HepG2 (cell line): ENCODE data around the gene NFKB2. TPM values are rescaled to one million over a fixed set of nuclear protein-coding genes. Genes with fewer than 3 reads are reported as not detected.
A peak's percentile ranks its signal among the peaks of the same experiment; 100 is the strongest.

Experiments
- ATF1 ChIP-seq: IDR thresholded peaks from 2 replicates; pipeline ENCODE4 v1.6.1; 2016; ENCODE audit warnings: mild to moderate bottlenecking, control low read depth
- BORCS8-MEF2B ChIP-seq: sonication (generic); formaldehyde crosslinking; IDR thresholded peaks from 2 replicates; pipeline ENCODE4 v1.8.0; 2022; ENCODE audit warnings: mild to moderate bottlenecking, missing genetic modification reagents
- CBX1 ChIP-seq: IDR thresholded peaks from one replicate; pipeline ENCODE4 v1.6.1; 2016; ENCODE audit warnings: antibody characterized with exemption, low read depth
- CBX2 ChIP-seq, 2 experiments: fragments of 200-600 bp in 1 of 2; sonication (generic); formaldehyde crosslinking in 1 of 2; IDR thresholded peaks; 2 replicates each; pipeline versions ENCODE4 v1.7.0 to v1.8.1; 2018 to 2022; ENCODE audit warnings: low read depth in 2 of 2, low read length in 1 of 2, mild to moderate bottlenecking in 1 of 2, missing genetic modification reagents in 1 of 2
- EZH2 ChIP-seq: conservative IDR thresholded peaks from 2 replicates; pipeline ENCODE4 v1.6.1; 2012; ENCODE audit warnings: mild to moderate bottlenecking, low read depth, low read length, moderate library complexity
- GLI4 ChIP-seq: sonication (generic); formaldehyde crosslinking; IDR thresholded peaks from 2 replicates; pipeline ENCODE4 v1.5.1; 2020; ENCODE audit warnings: missing genetic modification reagents, mild to moderate bottlenecking, moderate library complexity, borderline replicate concordance
- ISL2 ChIP-seq: sonication (generic); formaldehyde crosslinking; IDR thresholded peaks from 2 replicates; pipeline ENCODE4 v1.5.0; 2020; ENCODE audit warnings: missing genetic modification reagents
- NFKBIZ ChIP-seq: IDR thresholded peaks from 2 replicates; pipeline ENCODE4 v1.6.1; 2018; ENCODE audit warnings: missing genetic modification reagents, missing compliant biosample characterization
- SNAPC2 ChIP-seq: sonication (generic); formaldehyde crosslinking; IDR thresholded peaks from 2 replicates; pipeline ENCODE4 v1.8.1; 2022; ENCODE audit warnings: mild to moderate bottlenecking, missing genetic modification reagents
- SRSF1 ChIP-seq: fragments of 200-400 bp; formaldehyde crosslinking; optimal IDR thresholded peaks from 2 replicates; pipeline ENCODE3; 2017; ENCODE audit warnings: mild to moderate bottlenecking, low read depth, low read length, moderate library complexity
- TBX3 ChIP-seq: fragments of 450-650 bp; IDR thresholded peaks from 2 replicates; pipeline ENCODE4 v1.6.1; 2017; ENCODE audit warnings: antibody characterized with exemption, mild to moderate bottlenecking, inconsistent platforms, borderline replicate concordance
- ZBTB7A ChIP-seq: sonication (generic); formaldehyde crosslinking; IDR thresholded peaks from 2 replicates; pipeline ENCODE4 v1.8.0; 2022; ENCODE audit warnings: mild to moderate bottlenecking, missing genetic modification reagents
- ZNF225 ChIP-seq: sonication (generic); formaldehyde crosslinking; IDR thresholded peaks from 2 replicates; pipeline ENCODE4 v1.4.0; 2020; ENCODE audit warnings: mild to moderate bottlenecking, missing genetic modification reagents
- ZNF256 ChIP-seq: sonication (generic); formaldehyde crosslinking; conservative IDR thresholded peaks from 2 replicates; pipeline ENCODE4 v1.4.0; 2020; ENCODE audit warnings: missing genetic modification reagents
- ZNF337 ChIP-seq: sonication (generic); formaldehyde crosslinking; IDR thresholded peaks from 2 replicates; pipeline ENCODE4 v1.5.1; 2020; ENCODE audit warnings: missing genetic modification reagents, low read depth, mild to moderate bottlenecking, borderline replicate concordance
- ZNF552 ChIP-seq: sonication (generic); formaldehyde crosslinking; IDR thresholded peaks from 2 replicates; pipeline ENCODE4 v1.9.0; 2022; ENCODE audit warnings: missing genetic modification reagents, mild to moderate bottlenecking, borderline replicate concordance
- ZNF883 ChIP-seq: sonication (generic); formaldehyde crosslinking; IDR thresholded peaks from 2 replicates; pipeline ENCODE4 v1.5.1; 2020; ENCODE audit warnings: mild to moderate bottlenecking, missing genetic modification reagents; ENCODE audit errors: not compliant biosample characterization
- polyA plus RNA-seq, 8 experiments: library from polyadenylated mRNA; depleted of rRNA in 3 of 8; stranded (reverse) in 7 of 8; unstranded in 1 of 8; fragments of >200 nt; fragmentation: Illumina TruSeq in 4 of 8; extraction: Trizol in 4 of 8; gene quantifications; 2 replicates each; pipeline versions ENCODE4 v1.2.1 to v1.2.3, GENCODE V29; 2011 to 2016; ENCODE audit warnings: low read depth in 4 of 8, missing spikeins in 1 of 8, mixed read lengths in 1 of 8; ENCODE audit not compliant: insufficient read depth in 1 of 8
- total RNA-seq, 5 experiments: library from RNA; depleted of rRNA; stranded (reverse); fragments of >200 nt; fragmentation: Illumina TruSeq; extraction: Trizol; gene quantifications; 2 replicates each; pipeline ENCODE4 v1.2.3, GENCODE V29; 2016; ENCODE audit warnings: low read depth in 1 of 5
- TF ChIP-seq, protein P1 (sequence below): sonication (generic); formaldehyde crosslinking; IDR thresholded peaks from 2 replicates; pipeline ENCODE4 v1.5.0; 2020; ENCODE audit warnings: mild to moderate bottlenecking, low read depth, missing genetic modification reagents, borderline replicate concordance
- TF ChIP-seq, protein P2 (sequence below): IDR thresholded peaks from 2 replicates; pipeline ENCODE4 v1.6.1; 2012; ENCODE audit warnings: inconsistent platforms
- TF ChIP-seq, protein P3 (sequence below), 2 experiments: fragments of 450-650 bp in 1 of 2; sonication (generic) in 1 of 2; formaldehyde crosslinking in 1 of 2; IDR thresholded peaks; 2 replicates each; pipeline versions ENCODE4 v1.6.1 to v1.8.0; 2016 to 2022; ENCODE audit warnings: antibody characterized with exemption in 1 of 2, mild to moderate bottlenecking in 1 of 2, missing genetic modification reagents in 1 of 2

Gene NFKB2
- total and polyA plus RNA-seq, 2 of the 13 experiments (the other 11 are each of a cell fraction or from before 2014, with no cell fraction given) = 7.7 to 12.5 TPM

DNA sequence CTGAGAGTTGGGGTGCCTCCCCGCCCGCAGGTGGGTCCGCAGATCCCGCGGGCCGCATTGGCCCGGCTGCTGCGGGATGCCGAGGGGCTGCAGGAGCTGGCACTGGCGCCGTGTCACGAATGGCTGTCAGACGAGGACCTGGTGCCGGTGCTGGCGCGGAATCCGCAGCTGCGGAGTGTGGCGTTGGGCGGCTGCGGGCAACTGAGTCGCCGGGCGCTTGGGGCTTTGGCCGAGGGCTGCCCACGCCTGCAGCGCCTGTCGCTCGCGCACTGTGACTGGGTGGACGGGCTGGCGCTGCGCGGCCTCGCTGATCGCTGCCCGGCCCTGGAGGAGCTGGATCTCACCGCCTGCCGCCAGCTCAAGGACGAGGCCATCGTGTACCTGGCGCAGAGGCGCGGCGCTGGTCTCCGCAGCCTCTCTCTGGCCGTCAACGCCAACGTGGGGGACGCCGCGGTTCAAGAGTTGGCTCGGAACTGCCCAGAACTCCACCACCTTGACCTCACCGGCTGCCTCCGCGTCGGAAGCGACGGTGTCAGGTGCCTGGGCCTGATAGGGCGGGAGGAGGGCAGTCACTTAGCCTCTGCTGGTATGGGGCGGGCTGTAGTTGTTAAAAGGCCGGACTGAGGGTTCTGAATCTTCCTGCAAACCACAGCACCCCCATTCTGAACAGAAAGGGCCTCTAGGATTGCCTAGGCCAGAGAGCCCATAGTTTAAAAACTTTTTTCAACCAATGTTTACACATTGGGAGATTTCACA lies 26.4 kb downstream of the NFKB2 start (continued):
- TF ChIP-seq, protein P1, sequence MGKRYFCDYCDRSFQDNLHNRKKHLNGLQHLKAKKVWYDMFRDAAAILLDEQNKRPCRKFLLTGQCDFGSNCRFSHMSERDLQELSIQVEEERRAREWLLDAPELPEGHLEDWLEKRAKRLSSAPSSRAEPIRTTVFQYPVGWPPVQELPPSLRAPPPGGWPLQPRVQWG (CRISPR knock-in tag) = no peak
- TF ChIP-seq TBX3 (no peak), ATF1 (CRISPR knock-in tag) (no peak), ZNF337 (CRISPR knock-in tag) (0 out of 2 replicates have a peak, but pooled peaks have one; percentile 7), GLI4 (CRISPR knock-in tag) (no peak), EZH2 (no peak), CBX2 (IDR thresholded peaks at IDR 0.05; ENCODE audit: low read depth, low read length) (no peak), CBX2 (CRISPR knock-in tag; IDR thresholded peaks at IDR 0.05; ENCODE audit: low read depth) (no peak), SNAPC2 (0 out of 2 replicates have a peak, but pooled peaks have one; percentile 4), ISL2 (CRISPR knock-in tag) (no peak), SRSF1 (no peak), CBX1 (peak; percentile 3), NFKBIZ (CRISPR knock-in tag) (no peak; the same call in 1 of the 2 replicates), ZNF225 (no peak), ZNF883 (CRISPR knock-in tag) (no peak), ZNF256 (no peak), BORCS8-MEF2B (CRISPR knock-in tag) (peak; percentile 7; the same call in 1 of the 2 replicates), ZNF552 (peak; percentile 87; the same call in 1 of the 2 replicates), ZBTB7A (CRISPR knock-in tag) (no peak)
- TF ChIP-seq, protein P2, sequence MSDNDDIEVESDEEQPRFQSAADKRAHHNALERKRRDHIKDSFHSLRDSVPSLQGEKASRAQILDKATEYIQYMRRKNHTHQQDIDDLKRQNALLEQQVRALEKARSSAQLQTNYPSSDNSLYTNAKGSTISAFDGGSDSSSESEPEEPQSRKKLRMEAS = no peak
- TF ChIP-seq, protein P3, sequence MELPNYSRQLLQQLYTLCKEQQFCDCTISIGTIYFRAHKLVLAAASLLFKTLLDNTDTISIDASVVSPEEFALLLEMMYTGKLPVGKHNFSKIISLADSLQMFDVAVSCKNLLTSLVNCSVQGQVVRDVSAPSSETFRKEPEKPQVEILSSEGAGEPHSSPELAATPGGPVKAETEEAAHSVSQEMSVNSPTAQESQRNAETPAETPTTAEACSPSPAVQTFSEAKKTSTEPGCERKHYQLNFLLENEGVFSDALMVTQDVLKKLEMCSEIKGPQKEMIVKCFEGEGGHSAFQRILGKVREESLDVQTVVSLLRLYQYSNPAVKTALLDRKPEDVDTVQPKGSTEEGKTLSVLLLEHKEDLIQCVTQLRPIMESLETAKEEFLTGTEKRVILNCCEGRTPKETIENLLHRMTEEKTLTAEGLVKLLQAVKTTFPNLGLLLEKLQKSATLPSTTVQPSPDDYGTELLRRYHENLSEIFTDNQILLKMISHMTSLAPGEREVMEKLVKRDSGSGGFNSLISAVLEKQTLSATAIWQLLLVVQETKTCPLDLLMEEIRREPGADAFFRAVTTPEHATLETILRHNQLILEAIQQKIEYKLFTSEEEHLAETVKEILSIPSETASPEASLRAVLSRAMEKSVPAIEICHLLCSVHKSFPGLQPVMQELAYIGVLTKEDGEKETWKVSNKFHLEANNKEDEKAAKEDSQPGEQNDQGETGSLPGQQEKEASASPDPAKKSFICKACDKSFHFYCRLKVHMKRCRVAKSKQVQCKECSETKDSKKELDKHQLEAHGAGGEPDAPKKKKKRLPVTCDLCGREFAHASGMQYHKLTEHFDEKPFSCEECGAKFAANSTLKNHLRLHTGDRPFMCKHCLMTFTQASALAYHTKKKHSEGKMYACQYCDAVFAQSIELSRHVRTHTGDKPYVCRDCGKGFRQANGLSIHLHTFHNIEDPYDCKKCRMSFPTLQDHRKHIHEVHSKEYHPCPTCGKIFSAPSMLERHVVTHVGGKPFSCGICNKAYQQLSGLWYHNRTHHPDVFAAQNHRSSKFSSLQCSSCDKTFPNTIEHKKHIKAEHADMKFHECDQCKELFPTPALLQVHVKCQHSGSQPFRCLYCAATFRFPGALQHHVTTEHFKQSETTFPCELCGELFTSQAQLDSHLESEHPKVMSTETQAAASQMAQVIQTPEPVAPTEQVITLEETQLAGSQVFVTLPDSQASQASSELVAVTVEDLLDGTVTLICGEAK (IDR thresholded peaks at IDR 0.05) = no peak
- TF ChIP-seq, protein P3 (CRISPR knock-in tag; IDR thresholded peaks at IDR 0.05) = peak; percentile 3; the same call in 1 of the 2 replicates
